KG1 (cell line): ENCODE data around the gene GPR35.
"Not testable (repeated sequence)": the region's sequence is repeated elsewhere in the genome, so short reads cannot be mapped to it uniquely, and the experiment has no call there.

Experiments
- DNase-seq: peaks from one replicate; lab custom pipeline; 2025; lab: John Stamatoyannopoulos, UW

GPR35 gene

GRCh38 chr2:240603081-240603835, 22.0 kb upstream of the GPR35 start:
- no peak for DNase-seq

GRCh38 chr2:240603846-240604245, 21.4 kb upstream of the GPR35 start:
- DNase-seq = no peak

GRCh38 chr2:240604291-240604938, 20.9 kb upstream of the GPR35 start:
- DNase-seq = no peak

- DNase-seq = no peak
Observed at GRCh38 chr2:240604939-240605716, 20.2 kb upstream of the GPR35 start.

- no peak for DNase-seq
Observed at GRCh38 chr2:240605867-240606743, 19.2 kb upstream of the GPR35 start.

- DNase-seq = no peak
Observed at GRCh38 chr2:240611601-240612210, 13.6 kb upstream of the GPR35 start.

GRCh38 chr2:240613781-240614180, 11.5 kb upstream of the GPR35 start:
- no peak for DNase-seq

- DNase-seq = no peak
Observed at GRCh38 chr2:240614391-240614790, 10.9 kb upstream of the GPR35 start.

GRCh38 chr2:240615396-240615795, 9.9 kb upstream of the GPR35 start:
- no peak for DNase-seq

GRCh38 chr2:240615820-240616547, 9.3 kb upstream of the GPR35 start:
- no peak for DNase-seq

- not testable (repeated sequence) for DNase-seq
Observed at GRCh38 chr2:240616860-240617666, 8.2 kb upstream of the GPR35 start.

- DNase-seq = no peak
Observed at GRCh38 chr2:240618776-240619175, 6.5 kb upstream of the GPR35 start.

- DNase-seq = no peak
Observed at GRCh38 chr2:240619506-240620148, 5.7 kb upstream of the GPR35 start.

GRCh38 chr2:240620149-240620731, 5.0 kb upstream of the GPR35 start:
- no peak for DNase-seq

GRCh38 chr2:240620859-240621258, 4.4 kb upstream of the GPR35 start:
- DNase-seq = no peak

GRCh38 chr2:240622060-240622411, 3.2 kb upstream of the GPR35 start:
- no peak for DNase-seq

- peak; percentile 72 for DNase-seq
Observed at GRCh38 chr2:240622531-240623235, 2.6 kb upstream of the GPR35 start.

- peak; percentile 22 for DNase-seq
Observed at GRCh38 chr2:240623531-240624010, 1.7 kb upstream of the GPR35 start.
